GM18498 (cell line): ENCODE measurements around the gene PMM2.
"Not testable (repeated sequence)": the region's sequence is repeated elsewhere in the genome, so short reads cannot be mapped to it uniquely, and the experiment has no call there.

Experiments used
- ATAC-seq: cut with Tn5 transposase; IDR thresholded peaks from one replicate; pipeline ENCODE4 v1.9.1; 2021; ENCODE audit warnings: mild to moderate bottlenecking, moderate library complexity; ENCODE audit not compliant: unreplicated experiment

The PMM2 gene

GRCh38 chr16:8781797-8782196 is 15.8 kb upstream of the PMM2 start:
- no peak for ATAC-seq

GRCh38 chr16:8782673-8783072 is 15.0 kb upstream of the PMM2 start:
- ATAC-seq, result no peak

- no peak for ATAC-seq
Measured at GRCh38 chr16:8785408-8785807, 12.2 kb upstream of the PMM2 start.

- not testable (repeated sequence) for ATAC-seq
Measured at GRCh38 chr16:8786316-8786715, 11.3 kb upstream of the PMM2 start.

GRCh38 chr16:8788578-8789172 is 9.0 kb upstream of the PMM2 start:
- no peak for ATAC-seq

GRCh38 chr16:8795091-8795490 is 2.5 kb upstream of the PMM2 start:
- ATAC-seq, result no peak

GRCh38 chr16:8795818-8796217 is 1.8 kb upstream of the PMM2 start:
- no peak for ATAC-seq

GRCh38 chr16:8796469-8797363 is 923 bp upstream of the PMM2 start:
- ATAC-seq, result no peak

- ATAC-seq, result peak; percentile 2
Measured at GRCh38 chr16:8798174-8798527, 512 bp downstream of the PMM2 start.

GRCh38 chr16:8798535-8799157 is 1.0 kb downstream of the PMM2 start:
- ATAC-seq, result no peak

- no peak for ATAC-seq
Measured at GRCh38 chr16:8801701-8802100, 4.1 kb downstream of the PMM2 start.

- ATAC-seq, result not testable (repeated sequence)
Measured at GRCh38 chr16:8803733-8804132, 6.1 kb downstream of the PMM2 start.

- no peak for ATAC-seq
Measured at GRCh38 chr16:8804313-8804712, 6.7 kb downstream of the PMM2 start.

GRCh38 chr16:8806272-8806983 is 8.8 kb downstream of the PMM2 start:
- no peak for ATAC-seq

- no peak for ATAC-seq
Measured at GRCh38 chr16:8807189-8807588, 9.6 kb downstream of the PMM2 start.

GRCh38 chr16:8808009-8808408 is 10.4 kb downstream of the PMM2 start:
- no peak for ATAC-seq

GRCh38 chr16:8808613-8809353 is 11.1 kb downstream of the PMM2 start:
- no peak for ATAC-seq

- ATAC-seq, result no peak
Measured at GRCh38 chr16:8812162-8812843, 14.7 kb downstream of the PMM2 start.

- no peak for ATAC-seq
Measured at GRCh38 chr16:8814095-8814806, 16.6 kb downstream of the PMM2 start.
